ENCODE measurements around the gene GZF1. TPM values are rescaled to one million over a fixed set of nuclear protein-coding genes. Genes with fewer than 3 reads are reported as not detected.

The GZF1 gene
- total RNA-seq, 2 donors from 2014 or later: 14.9 TPM

DNA sequence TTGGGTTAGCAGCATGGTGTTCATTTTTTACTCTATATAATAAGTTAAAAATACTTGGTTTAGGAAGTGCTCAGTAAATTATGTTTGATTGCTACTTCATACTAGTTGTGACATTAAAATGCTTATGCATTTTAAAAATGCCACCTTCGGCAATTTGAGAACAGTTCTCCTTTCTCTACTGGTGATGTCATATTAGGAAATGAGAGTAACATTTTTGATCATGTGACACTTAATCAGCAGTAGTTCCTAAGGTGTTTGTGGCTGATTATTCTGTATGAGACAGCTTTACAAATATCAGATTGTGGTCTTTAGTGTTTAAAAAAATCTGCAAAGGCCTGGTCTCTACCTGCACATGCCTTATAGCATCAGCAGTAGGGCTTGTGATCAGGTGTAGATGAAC is 4.4 kb downstream of the GZF1 start:
- no peaks in the 10 kb centered on the region for H3K27me3 ChIP-seq
- H3K4me3 ChIP-seq: no peak overlapping the region

DNA sequence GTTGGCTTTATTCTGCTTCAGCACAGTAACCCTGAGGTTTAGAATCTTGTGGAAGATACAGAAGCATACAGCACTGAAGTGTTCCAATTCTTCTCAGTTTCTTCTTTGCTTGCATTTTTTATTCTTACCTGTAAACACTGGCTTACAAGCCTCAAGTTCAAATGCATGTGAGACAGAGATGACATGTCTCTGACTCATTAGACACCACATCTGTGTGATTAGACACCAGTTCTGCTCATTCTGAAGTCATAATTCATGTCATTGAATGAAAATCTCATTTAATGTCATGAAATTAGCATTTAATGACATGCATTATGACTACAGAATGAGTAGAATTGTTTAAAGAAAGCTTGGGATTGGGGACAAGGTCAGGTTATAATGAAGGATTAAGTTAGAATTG is 5.8 kb downstream of the GZF1 start:
- peaks cover 60% of the 10 kb centered on the region for H3K36me3 ChIP-seq

More for the DNA sequence above, 4.4 kb downstream of the GZF1 start:
- Histone ChIP-seq H3K4me1 (peaks cover 0 to 44% of the 10 kb centered on the region in 2 donors), H3K27ac (no peak overlapping the region), H3K36me3 (peaks cover 48% of the 10 kb centered on the region), H3K9me3 (no peaks in the 10 kb centered on the region)
- DNase-seq (ENCODE audit: low spot score): no peak
- TF ChIP-seq, protein P1, sequence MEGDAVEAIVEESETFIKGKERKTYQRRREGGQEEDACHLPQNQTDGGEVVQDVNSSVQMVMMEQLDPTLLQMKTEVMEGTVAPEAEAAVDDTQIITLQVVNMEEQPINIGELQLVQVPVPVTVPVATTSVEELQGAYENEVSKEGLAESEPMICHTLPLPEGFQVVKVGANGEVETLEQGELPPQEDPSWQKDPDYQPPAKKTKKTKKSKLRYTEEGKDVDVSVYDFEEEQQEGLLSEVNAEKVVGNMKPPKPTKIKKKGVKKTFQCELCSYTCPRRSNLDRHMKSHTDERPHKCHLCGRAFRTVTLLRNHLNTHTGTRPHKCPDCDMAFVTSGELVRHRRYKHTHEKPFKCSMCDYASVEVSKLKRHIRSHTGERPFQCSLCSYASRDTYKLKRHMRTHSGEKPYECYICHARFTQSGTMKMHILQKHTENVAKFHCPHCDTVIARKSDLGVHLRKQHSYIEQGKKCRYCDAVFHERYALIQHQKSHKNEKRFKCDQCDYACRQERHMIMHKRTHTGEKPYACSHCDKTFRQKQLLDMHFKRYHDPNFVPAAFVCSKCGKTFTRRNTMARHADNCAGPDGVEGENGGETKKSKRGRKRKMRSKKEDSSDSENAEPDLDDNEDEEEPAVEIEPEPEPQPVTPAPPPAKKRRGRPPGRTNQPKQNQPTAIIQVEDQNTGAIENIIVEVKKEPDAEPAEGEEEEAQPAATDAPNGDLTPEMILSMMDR (IDR thresholded peaks at IDR 0.05): no peak

DNA sequence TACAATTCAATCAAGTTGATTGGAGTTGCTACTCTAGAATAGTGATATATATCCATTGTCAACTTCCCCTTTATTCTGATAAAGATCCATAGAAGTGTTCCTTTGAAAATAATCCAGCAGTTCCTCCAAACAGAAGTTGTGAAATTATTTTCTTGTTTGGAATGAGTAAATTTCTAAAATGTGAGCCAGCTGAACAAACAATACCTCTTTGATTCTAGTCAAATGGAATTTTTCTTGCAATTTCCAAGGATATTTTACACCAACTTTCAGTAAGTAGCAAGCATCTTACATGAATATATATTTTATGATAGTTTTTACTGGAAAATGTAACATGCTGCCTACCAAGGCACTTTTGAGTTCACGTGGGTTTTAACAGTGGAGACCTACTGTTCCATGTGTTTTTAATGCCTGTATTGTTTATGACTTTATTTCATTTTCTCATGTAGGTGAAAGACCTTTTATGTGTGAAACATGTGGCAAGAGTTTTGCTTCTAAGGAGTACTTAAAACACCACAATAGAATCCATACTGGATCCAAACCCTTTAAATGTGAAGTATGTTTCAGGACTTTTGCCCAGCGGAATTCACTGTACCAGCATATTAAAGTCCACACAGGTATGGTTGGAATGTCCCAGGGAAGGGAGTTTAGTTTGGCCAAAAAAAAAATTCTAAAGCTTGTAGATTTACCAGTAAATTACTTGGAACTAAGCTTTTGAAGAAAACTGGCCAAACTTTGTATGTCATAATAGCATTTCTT is 6.5 kb downstream of the GZF1 start:
- TF ChIP-seq, protein P1 (IDR thresholded peaks at IDR 0.05): no peak
- H3K4me3 ChIP-seq: no peak overlapping the region
- H3K36me3 ChIP-seq: peaks cover 67% of the 10 kb centered on the region
- H3K4me1 ChIP-seq: peaks cover 0 to 34% of the 10 kb centered on the region in 2 donors
- no peaks in the 10 kb centered on the region for H3K27me3 ChIP-seq
- no peak for DNase-seq (ENCODE audit: low spot score)
- H3K9me3 ChIP-seq: no peaks in the 10 kb centered on the region
- H3K27ac ChIP-seq: no peak overlapping the region

More for the DNA sequence above, 5.8 kb downstream of the GZF1 start:
- DNase-seq (ENCODE audit: low spot score): no peak
- TF ChIP-seq, protein P1 (IDR thresholded peaks at IDR 0.05): no peak
- H3K4me1 ChIP-seq: peaks cover 0 to 42% of the 10 kb centered on the region in 2 donors
- no peak overlapping the region for H3K4me3 ChIP-seq
- no peaks in the 10 kb centered on the region for H3K27me3 ChIP-seq
- H3K9me3 ChIP-seq: no peaks in the 10 kb centered on the region
- no peak overlapping the region for H3K27ac ChIP-seq

DNA sequence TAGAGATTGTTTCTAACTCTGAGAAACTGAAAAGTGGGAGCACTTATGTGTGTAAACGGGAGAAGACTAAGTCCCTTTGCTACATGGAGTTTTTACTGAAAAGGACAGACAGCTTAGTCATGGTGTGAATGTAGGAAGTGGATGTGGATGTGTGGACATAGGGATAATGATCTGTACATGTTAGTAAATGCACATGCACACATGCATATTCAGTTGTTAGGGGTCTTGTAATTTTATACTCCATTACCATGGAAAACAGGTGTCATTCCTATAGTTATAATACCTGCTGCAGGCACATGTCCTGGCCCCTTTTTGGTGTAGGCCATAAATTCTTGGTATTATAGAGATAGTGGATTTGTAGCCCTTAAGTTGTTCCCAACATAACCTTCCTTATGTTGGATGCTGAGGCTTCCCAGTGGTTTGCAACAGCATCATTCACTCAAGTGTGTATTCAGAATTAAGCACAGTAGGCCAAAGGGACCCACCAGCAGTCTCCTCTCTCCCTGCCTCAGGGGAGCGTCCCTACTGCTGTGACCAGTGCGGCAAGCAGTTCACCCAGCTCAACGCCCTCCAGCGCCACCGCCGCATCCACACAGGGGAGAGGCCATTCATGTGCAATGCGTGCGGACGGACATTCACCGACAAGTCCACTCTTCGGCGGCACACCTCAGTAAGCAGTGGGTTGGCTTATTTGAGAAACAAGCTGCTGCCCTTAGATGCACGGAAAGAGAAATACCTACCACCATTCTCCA is 7.3 kb downstream of the GZF1 start:
- Histone ChIP-seq H3K27me3 (no peaks in the 10 kb centered on the region), H3K9me3 (no peaks in the 10 kb centered on the region), H3K36me3 (peaks cover 74% of the 10 kb centered on the region), H3K4me1 (peaks cover 0 to 29% of the 10 kb centered on the region in 2 donors), H3K4me3 (no peak overlapping the region), H3K27ac (no peak overlapping the region)
- DNase-seq (ENCODE audit: low spot score): no peak
- TF ChIP-seq, protein P1 (IDR thresholded peaks at IDR 0.05): no peak

DNA sequence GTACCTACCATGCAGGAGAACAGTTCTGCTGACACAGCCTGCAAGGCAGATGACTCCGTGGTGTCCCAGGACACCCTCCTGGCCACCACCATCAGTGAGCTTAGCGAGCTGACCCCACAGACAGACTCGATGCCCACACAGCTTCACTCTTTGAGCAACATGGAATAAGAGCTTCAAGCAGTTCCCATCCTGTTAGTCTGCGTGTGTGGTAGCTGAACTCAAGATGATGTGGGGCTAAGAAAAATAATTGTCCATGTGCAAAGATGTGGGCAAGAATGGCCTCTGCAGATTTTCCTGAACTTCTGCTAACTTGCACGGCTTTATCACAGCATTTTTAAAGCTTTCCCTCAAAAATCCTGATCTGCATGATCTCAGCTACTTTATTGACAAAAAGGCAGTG is 8.3 kb downstream of the GZF1 start:
- no peak overlapping the region for H3K4me3 ChIP-seq
- no peak for DNase-seq (ENCODE audit: low spot score)
- peaks cover 67% of the 10 kb centered on the region for H3K36me3 ChIP-seq
- no peaks in the 10 kb centered on the region for H3K9me3 ChIP-seq
- H3K27ac ChIP-seq: no peak overlapping the region
- TF ChIP-seq, protein P1 (IDR thresholded peaks at IDR 0.05): no peak
- H3K4me1 ChIP-seq: peaks cover 0 to 29% of the 10 kb centered on the region in 2 donors
- no peaks in the 10 kb centered on the region for H3K27me3 ChIP-seq

All from right atrium auricular region (tissue), 2 donors.